H1 (cell line): ENCODE measurements around the gene MDFIC. TPM values are rescaled to one million over a fixed set of nuclear protein-coding genes. Genes with fewer than 3 reads are reported as not detected.

ENCODE experiments used
- KDM1A ChIP-seq: fragments of 200-600, 300-600 bp; sonication (generic); IDR thresholded peaks from 2 replicates; pipeline ENCODE4 v1.7.1; 2016; ENCODE audit warnings: mild to moderate bottlenecking, low read length, borderline replicate concordance
- KDM5A ChIP-seq: fragments of 200-600 bp; IDR thresholded peaks from 2 replicates; pipeline ENCODE4 v1.7.1; 2012; ENCODE audit warnings: mild to moderate bottlenecking, low read length, inconsistent platforms, mixed read lengths
- SAP30 ChIP-seq: fragments of 300-600 bp; sonication (generic); IDR thresholded peaks from 2 replicates; pipeline ENCODE4 v1.7.1; 2012; ENCODE audit warnings: low read length, moderate library complexity, mild to moderate bottlenecking, inconsistent platforms; ENCODE audit not compliant: insufficient read depth, insufficient replicate concordance
- polyA plus RNA-seq, 7 experiments: library from polyadenylated mRNA; depleted of rRNA in 3 of 7; stranded (reverse) in 5 of 7; unstranded in 2 of 7; fragments of >200 nt in 5 of 7; fragments of 200-250 nt in 2 of 7; gene quantifications; 1 replicate in 5 of 7; 2 replicates in 1 of 7; 4 replicates in 1 of 7; pipeline versions ENCODE4 v1.2.1 to v1.2.3, GENCODE V29; 2011 to 2013; ENCODE audit warnings: missing spikeins in 2 of 7, mixed read lengths in 2 of 7
- total RNA-seq: library from RNA; stranded (reverse); fragmentation: NEBNext Ultra II Directional; extraction: Animal tissue kit (Norgen Biotek cat#: 25700); gene quantifications from 2 replicates; pipeline ENCODE4 v1.2.1, GENCODE V29; 2021

The MDFIC gene
- total and polyA plus RNA-seq, 2 of the 8 experiments (the other 6 are each of a cell fraction or from before 2014, with no cell fraction given) = 2.3 to 11.4 TPM

GRCh38 chr7:115047958-115048720 is 126.2 kb downstream of the MDFIC start (continued):
- TF ChIP-seq KDM1A (no peak), KDM5A (no peak), SAP30 (no peak)
